MM.1S (cell line): ENCODE measurements around the gene FOXN3.

ENCODE experiments used
- EZH2 ChIP-seq: fragments of 300-600 bp; sonication (generic); optimal IDR thresholded peaks from 2 replicates; pipeline ENCODE3; 2017; ENCODE audit warnings: low read depth, mild to moderate bottlenecking, antibody characterized with exemption, low read length, mixed read lengths
- EZH2phosphoT487 ChIP-seq: fragments of 300-600 bp; sonication (generic); IDR thresholded peaks from 2 replicates; pipeline ENCODE4 v1.6.1; 2018; ENCODE audit warnings: antibody characterized with exemption, low read length
- TF ChIP-seq, protein P1 (sequence below): fragments of 300-600 bp; sonication (generic); IDR thresholded peaks from 2 replicates; pipeline ENCODE4 v1.5.1; 2016; ENCODE audit warnings: antibody characterized with exemption, low read length, mixed read lengths

DNA sequence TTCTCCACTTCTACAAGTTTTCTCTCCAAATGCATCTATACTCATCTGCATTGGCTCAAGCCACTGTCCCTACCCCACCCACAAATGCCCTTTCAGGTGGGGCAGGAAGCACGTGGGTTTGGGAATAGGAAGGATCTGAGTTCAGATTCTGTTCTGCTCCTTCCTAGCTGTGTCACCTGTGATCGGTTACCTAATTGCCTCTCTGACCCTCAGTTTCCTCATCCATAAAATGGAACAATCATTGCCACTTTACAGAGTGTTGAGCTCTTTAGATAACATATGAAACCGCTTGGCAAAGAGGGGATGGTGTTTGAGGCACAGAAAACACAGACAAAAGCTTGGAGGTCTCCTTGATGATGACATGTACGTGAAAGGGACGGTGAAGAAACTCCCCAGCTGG lies 34.5 kb downstream of the FOXN3 start:
- TF ChIP-seq, protein P1, sequence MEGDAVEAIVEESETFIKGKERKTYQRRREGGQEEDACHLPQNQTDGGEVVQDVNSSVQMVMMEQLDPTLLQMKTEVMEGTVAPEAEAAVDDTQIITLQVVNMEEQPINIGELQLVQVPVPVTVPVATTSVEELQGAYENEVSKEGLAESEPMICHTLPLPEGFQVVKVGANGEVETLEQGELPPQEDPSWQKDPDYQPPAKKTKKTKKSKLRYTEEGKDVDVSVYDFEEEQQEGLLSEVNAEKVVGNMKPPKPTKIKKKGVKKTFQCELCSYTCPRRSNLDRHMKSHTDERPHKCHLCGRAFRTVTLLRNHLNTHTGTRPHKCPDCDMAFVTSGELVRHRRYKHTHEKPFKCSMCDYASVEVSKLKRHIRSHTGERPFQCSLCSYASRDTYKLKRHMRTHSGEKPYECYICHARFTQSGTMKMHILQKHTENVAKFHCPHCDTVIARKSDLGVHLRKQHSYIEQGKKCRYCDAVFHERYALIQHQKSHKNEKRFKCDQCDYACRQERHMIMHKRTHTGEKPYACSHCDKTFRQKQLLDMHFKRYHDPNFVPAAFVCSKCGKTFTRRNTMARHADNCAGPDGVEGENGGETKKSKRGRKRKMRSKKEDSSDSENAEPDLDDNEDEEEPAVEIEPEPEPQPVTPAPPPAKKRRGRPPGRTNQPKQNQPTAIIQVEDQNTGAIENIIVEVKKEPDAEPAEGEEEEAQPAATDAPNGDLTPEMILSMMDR: no peak
- no peak for TF ChIP-seq EZH2
- TF ChIP-seq EZH2phosphoT487: no peak
